ENCODE measurements around the gene NEURL1.
A peak's percentile ranks its signal among the peaks of the same experiment; 100 is the strongest.
"Not testable (repeated sequence)": the region's sequence is repeated elsewhere in the genome, so short reads cannot be mapped to it uniquely, and the experiment has no call there.

NEURL1 gene

DNA sequence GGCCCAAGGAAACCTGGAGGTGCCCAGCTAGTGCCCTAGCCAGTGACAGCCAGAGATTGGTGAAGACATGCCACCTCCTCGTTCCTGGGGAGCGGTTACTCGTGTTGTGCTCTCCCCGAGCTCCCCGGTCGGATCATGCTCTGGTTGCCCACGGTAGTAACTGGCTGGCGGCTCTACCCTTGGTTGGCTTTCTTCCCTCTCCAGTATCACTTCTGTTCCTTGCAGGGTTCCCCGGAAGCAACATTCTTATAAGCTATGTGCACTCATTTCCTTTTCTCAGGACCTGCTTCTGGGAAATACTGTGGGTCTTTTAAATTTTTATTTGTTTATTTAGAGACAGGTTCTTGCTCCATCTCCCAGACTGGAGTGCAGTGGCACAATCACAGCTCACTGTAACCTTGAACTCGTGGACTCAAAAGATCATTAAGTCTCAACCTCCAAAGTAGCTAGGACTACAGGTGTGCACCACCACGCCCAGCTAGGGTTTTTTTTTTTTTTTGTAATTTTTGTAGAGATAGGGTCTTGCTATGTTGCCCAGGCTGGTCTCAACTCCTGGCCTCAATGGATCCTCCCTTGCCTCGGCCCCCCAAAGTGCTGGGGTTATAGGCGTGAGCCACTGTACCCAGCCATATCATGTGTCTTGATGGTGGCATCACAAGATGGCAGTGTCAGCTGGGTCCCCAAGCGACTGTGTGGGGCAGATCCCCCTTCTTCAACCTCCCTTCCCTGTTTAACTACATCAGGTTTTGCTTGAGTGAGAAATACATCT is 27.9 kb upstream of the NEURL1 start:
- DNase-seq = no peak

DNA sequence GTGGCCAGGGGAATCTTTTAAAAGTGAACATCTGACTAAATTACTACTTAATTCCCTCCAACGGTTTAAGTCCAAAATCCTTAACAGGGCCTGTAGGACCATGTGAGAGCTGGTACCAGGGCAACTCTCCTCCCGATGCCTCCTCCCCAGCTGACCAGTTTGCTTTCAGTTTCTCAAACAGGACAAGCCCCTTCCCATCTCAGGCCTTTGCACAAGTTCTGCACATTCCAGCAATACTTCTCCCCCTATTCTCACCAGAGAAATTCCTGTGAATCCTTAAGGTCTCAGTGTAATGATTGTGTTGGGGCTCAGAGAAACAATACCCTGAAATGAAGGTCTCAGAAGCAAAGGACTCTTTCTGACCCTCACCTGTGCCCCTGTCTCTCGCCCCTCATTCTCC is 26.8 kb upstream of the NEURL1 start:
- no peak for DNase-seq

DNA sequence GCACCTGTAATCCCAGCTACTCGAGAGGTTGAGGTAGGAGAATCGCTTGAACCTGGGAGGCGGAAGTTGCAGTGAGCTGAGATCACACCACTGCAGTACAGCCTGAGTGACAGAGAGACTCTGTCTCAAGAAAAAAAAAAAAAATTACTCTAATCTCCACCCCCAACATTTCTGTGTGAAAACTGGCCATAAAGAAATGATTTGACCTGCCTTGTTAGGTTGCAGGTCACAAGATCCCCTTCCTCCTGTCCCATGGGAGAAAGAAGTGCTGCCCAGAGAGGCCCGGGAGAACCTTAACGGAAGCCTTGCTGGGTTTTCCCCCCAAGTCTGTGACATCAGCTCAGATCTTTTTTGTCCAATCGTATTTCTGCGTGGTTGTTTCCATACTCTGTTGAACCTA is 26.1 kb upstream of the NEURL1 start:
- no peak for DNase-seq

DNA sequence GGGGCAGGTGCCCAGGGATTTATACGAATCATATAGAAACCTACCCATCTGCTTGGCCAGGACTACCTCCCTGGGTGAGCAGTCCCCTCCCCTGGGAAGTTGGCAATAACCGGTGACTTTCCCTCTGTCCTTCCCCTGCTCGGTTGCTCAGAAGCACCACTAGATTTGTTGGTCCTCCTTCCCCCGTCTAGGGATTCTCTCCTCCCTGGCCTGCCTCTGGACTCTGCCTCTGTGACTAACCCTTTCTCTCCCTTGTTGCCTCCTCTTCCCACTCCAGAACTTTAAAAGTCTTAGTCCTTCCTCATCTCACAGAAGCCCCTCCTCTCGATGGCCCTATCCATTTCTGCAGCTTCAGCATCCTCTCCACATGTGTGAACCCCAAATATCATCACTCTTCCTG is 24.3 kb upstream of the NEURL1 start:
- DNase-seq = no peak

DNA sequence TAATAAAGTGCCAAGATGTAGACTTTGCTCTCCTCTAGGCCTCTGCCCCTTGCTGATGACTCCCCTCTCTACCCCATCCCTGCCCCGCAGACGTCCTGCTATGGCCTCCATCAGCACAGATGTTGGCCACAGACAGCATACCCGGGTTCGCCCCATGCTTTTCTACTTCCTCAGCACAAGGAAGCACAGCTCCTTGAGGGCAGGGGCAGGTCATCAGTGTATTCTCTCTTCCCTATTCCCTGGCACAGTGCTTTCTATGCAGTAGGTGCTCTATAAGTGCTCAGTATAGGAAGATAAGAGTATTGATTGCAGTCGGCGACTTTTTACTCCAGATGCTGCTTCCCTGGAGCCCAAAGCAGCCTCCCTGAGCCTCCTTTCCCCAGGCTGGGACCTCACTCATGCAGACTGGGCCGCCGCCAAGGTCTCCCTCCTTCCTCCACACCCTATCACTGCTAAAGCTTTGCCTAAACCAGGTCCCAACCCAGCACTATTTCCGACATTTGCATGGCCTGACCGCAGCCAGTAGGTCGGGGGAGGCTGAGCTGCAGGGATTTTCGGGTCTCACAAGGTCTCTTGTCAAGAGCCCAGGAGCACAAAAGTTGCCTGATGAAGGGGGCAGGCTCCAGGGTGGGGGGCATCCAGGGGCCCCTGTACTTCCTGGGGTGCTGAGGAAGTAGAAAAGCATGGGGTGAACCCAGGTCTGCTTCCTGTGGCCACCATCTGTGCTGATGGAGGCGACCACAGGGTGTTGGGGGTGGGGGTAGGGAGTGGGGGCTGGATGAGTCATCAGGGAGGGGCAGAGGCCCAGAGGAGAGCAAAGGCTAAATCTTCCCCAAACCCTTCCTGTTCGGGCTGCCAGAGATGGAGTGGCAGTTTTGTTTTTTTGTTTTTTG is 22.5 kb upstream of the NEURL1 start:
- DNase-seq = no peak

DNA sequence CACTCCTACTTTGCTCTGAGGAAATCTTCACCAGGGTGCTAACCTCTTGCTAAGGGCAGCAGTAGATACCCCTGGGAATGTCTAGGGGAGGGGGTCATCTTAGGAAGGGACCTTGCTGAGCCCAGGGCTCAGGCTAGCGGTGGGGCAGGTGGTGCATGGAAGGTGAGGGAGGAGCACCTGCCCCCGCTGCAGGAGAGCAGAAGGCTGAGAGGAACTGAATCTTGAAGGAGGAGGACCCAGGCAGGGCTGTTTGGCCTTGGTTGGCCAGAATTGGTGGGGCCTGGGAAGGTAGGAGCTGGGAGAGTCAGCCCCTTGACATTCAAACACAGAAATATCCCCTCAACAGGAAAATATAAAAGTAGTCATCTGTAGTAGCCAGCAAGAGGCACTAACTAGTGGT is 21.5 kb upstream of the NEURL1 start:
- no peak for DNase-seq

DNA sequence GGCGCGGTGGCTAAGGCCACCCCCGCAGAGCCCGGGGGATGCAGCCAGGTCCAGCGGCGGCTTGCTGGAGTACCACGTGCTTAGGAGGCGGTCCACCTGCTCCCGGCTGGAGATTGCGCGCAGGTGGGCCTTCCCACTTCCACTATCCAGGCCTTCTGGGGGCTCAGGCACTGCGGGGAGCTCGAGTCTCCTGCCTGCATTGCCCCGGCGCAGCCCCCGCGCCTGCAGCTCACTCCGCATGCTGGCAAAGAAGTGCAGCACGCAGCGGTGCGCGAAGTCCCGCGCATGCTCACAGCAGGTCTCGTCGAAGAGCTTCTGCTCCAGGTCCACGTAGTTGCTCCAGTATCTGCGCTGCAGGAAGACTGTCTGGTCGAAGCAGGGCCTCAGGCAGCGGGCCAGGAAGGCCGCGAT is 20.2 kb upstream of the NEURL1 start:
- no peak for DNase-seq

DNA sequence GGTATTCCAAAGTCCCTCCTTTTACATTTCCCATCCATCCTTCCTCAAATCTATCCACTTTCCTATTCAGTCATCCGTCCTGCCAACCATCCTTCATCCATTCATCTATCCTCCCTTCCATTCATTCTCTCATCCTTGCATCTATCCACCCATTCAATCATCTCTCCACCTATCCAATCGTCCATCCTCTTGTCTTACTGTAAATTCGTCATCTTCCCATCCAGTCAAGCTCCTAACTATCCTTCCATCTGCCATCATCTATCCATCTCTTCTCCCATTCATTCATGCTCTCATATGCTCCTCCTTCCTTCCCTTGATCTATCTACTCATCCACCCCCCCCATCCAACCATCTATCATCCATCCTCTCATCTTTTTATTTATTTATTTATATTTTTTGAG is 19.4 kb upstream of the NEURL1 start:
- DNase-seq = no peak

DNA sequence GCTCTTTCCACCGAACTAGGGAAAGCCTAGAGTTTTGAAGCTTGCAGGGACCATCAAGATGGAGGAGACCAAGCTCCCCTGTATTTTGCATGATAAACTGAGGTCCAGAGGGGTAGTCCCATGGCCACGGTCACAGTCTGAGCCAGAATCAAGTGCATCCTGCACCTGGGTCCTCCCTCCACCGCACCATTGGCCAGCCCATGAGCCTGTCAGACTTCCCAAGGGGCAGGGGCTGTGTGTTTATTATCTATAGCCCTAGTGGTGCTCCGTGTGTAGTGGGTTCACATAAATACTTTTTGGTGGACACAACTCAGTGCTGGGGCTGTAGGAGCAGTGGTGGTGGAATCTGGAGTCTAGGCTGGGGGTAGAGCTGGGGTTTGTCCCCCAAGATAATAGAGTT is 18.1 kb upstream of the NEURL1 start:
- DNase-seq = no peak

DNA sequence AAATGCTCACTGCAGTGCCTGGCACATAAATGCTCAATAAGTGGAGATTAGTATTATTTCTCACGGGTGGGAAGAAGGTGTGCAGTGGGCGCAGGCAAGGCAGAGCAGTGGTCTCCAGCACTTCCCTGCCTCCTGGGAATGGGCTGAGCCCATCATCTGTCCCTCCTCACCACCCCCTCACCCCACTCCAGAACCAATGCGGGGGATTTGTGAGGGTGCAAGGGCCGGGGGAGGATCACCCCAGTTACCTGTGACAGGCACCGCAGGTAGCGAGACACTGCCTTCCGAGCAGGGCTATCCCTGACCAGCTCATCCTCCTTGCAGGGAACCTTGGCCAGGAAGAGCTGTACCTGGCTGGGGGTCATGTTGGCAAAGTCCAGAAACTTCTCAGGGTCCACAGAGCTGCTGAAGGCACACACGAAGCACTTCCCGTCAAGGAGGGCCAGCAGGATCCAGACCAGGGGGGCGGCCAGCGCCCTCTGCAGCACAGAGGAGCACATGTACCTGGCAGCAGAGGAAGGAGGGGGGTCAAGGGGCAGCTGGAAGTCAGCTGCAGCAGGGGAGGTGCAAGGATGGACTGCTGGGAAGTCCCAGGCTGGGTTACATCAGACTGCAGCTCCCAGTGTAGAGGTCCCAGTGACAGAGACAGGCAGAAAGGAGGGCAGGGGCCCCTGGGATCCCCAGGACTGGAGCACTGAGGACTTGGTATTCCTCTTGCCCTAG is 17.3 kb upstream of the NEURL1 start:
- DNase-seq = no peak

DNA sequence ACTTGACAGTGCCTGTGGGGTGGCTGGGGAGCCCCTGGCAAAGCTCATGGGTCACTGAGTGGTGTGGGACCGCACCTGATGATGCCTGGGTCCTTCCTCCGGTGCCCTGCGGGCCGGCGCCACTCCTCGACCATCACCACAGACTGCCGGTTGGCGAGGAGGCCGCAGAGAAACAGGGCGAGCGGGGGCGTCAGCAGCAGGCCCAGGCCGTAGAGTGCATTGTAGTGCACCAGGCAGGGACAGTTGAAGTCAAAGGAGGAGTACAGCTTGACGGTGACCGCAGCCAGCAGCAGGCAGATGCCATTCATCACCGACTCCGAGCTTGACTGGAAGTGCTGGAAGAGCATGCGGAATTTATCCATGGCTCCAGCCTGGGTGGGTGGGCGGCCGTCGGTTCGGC is 14.8 kb upstream of the NEURL1 start:
- no peak for DNase-seq

DNA sequence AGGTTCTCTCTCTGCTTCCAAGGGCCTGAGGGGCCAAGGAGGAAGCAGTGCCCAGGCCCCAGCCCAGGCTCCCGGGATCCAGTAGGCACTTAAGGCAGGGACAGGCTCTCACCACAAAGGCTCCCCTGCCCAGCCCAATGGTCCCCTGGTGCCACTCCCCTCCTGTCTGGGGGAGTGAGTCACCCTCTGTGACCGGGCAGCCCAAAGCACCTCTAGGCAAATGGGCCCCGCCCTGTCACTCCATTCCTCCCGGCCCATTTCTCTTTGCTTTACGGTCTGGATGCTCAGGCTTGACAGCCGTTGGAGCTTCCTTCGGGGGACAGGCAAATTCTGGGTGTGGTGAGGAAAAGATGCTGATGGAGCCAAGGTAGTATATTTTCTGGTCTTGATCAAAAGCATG is 14.4 kb upstream of the NEURL1 start, which contains the start of gene CALHM3:
TSS of gene CALHM3 (minus strand) at position 106 of the 400 bp plus-strand sequence. CDS start 208 bp downstream, outside the sequence.
- DNase-seq = no peak

DNA sequence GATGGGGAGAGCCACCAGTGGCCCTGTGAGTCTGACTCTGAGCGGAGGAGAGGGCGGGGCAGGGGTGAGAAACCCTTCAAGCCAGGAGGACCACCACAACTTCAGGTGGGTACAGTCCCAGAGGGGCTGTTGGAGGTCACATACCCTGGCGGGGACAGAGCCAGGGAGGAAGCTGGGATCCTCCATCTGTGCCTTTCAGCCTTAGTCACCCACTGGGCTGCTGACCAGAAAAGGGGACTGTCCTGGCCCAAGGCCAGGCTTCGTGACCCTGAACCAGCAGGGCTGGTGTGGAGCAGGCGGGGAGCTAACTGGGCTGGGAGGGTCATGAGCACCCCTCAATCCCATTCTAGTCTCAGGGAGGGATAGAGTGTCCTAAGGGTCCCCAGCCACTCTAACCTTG is 13.0 kb upstream of the NEURL1 start:
- no peak for DNase-seq

DNA sequence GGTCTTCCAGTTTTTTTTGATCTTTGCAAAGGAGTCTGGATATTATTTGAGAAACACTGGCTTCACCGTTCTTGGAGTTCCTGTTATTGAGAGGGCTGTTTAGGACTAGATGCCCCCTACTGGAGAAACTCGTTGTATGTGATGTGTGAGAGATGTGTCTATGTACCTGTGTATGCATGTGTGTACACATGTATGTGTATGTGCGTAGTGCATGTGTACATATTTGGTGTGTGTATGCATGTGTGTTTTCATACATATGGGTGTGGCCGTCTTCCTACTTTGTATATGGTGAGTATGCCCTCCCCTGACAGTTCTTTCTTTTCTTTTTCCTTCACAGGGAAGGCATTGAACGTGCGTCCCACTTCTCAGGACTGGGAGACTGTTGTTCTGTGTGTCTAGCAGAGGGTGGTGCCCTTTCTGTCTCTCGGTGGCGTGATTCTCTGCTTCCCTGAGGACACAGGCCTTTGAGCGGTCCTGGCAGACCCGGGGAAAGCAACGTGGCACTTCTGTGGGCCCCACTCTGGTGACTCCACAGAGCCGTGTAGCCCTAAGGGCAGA is 11.5 kb upstream of the NEURL1 start:
- peak; percentile 51 for DNase-seq

DNA sequence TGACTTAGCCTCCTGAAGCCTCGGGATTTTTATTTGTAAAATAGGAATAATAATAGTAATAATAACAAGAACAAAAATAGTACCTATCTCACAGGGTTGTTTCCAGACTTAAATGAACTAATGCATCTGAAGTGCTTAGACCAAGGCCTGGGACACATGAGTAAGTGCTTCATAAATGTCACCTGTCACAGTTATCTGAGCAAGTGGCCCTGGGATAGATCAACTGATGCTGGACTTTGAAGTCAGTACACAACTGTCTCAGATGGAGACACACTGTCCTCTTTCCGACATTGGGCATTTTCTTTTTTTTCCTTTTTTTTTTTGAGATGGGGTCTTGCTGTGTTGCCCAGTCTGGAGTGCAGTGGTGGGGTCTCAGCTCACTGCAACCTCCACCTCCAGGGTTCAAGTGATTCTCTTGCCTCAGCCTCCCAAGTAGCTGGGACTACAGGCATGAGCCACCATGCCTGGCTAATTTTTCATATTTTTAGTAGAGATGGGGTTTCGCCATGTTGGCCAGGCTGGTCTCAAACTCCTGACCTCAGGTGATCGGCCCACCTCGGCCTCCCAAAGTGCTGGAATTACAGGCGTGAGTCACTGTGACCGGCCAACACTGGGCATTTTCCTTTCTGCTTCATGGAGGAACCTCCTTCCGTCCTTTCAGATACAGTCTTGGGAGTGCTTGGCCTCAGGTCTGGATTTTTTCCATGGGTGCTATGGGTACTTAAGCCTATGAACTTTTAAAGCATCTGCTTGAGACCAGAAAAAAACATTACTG is 6.7 kb upstream of the NEURL1 start:
- DNase-seq = not testable (repeated sequence)

DNA sequence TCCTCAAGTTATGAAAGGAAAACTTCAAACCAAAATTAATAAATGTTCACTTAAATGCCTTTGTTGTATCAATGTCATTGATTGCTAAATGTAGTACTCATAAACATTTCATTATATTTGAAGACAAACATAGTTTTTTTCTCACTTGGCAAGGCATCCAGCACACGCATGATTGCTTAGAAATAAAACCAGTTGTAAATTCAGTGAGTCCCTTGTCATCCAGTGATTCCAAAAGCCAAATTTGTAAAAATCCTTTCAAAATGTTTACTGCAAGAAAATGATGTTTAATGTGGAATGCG is 6.1 kb upstream of the NEURL1 start:
- no peak for DNase-seq

DNA sequence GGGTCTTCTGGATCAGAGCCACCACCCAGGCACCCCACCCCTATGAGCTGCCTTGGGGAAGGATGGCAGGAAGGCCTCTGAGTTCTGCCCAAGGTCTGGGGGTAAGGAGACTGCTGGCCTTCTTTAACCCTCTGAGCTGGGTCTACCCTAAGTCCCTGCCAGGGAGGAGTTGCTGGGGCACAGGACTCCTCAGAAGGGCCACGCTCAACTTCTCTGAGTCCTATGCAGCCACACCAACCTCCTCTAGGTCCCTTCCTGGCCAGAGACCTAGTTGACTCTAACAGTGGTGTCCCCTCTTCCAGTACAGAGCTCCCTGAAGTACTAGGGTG is 2.6 kb upstream of the NEURL1 start:
- DNase-seq = no peak

DNA sequence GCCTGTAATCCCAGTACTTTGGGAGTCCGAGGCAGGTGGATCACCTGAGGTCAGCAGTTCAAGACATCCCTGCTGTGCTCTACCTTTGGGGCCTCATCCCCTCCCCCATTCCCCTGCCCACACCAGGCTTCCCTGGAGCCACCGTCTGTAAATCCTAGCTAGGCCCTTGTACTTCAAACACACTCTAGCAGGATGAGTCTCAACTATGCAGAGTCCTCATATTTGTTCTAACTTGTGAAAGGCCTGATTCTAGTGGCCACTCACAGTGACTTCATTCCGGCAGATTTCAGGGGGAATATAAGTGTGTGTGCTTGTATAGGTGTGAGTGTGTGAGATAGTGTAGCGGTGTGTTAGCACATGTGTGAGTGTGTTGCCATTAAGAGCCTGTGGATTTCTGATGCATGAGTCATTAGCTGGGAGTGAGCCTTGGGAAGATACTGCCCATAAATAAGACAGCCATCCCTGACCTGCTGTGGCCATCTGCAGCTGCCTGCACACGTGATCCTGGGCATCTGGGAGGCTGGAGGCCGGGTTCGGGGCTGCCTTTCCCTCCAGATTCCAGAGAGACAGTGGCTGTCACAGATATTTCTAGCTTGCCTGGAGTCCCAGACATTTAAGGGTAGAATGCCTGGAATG is 1.7 kb upstream of the NEURL1 start:
- DNase-seq = no peak

DNA sequence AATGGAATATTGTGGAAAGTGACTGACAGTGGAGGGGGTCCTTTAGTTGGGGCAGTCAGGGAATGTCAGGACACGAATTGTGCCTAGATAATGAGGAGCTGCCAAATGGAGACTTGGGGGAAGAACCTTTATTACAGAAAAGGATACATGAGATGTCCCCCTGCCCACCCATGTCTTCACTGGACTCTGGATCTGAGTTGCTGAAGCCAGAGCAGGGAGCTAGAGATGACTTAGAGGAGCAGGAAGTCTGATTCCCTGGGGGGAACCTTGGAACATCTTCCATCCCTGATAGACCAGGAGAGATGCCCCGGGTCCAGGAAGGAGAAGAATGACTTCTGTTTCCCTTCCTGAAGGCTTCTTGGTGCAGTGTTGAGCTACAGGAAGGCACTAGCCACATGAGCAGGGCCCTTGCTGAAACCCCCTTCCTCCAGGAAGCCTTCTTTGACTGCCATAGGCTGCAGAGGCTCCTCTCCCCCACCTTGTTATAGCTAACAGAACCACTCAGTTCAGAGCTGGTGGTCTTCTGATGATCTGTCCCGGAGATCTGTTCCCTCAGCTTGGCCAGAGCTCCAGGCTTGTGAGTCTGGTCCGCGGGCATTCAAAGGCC is 747 bp upstream of the NEURL1 start:
- no peak for DNase-seq

DNA sequence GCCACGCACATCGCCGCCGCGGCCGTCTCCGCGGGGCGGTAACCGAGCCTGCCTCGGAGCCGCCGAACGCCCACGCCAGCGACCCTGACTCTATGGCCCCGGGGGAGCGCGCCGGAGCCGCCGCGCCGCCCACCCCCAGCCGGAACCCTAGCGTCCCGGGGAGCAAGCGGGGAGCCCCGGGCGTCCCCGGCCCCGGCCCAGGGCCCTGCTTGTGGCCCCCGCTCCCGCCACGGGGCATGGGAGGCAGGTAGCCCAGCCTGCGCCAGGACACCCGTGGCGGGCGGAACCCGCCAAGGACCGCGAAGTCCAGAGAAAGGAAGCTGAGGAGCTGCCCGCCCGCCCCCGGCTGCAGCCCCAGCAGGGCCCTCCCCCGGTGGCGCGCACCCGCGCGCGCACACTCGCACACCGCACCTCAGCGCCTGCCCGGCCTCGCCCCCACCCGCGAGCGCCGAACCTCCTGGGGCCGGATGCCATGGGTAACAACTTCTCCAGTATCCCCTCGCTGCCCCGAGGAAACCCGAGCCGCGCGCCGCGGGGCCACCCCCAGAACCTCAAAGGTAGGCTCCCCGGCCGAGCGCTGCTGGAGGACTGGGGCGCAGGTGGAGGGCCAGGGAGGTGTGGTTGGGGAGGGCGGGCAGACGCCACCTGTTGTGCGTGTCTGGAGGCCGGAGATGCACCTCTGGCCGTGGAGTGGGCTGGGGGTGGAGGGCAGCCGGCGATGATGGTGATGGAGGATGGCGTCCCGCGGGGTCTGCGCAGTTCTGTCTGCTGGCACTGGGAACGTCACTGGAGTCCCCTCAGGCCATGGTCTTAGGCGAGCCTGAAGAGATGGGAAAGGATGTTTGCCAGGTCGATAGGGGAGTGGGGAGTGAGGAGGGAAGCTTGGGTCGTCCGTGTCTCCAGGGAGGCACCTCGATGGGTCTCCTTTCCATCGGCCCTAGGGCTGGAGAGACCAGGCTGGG is 692 bp downstream of the NEURL1 start:
- no peak for DNase-seq

DNA sequence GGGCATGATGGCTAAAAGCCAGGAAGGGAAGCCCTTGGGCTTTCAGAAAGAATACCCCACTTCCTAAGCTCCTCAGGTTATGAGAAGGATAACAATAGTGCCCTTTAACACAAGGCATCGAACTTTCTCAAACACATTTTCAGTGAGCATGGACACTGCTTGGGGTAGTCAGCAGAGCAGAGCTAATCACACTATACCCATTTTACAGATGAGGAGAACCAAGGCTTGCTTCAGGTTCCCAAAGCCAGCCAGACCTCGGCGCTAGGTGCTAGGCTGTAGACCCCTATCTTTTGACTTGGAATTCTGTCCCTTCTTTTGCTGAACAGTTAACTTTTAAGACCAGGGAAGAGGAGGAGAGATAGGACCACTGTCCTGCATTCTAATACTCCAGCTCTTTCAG is 1.8 kb downstream of the NEURL1 start:
- DNase-seq = no peak
